Chondrocyte (in vitro differentiated cells): ENCODE results near the gene DYNLL1. TPM values are rescaled to one million over a fixed set of nuclear protein-coding genes. Genes with fewer than 3 reads are reported as not detected.
A peak's percentile ranks its signal among the peaks of the same experiment; 100 is the strongest.

Source experiments
- DNase-seq: peaks from one replicate; pipeline ENCODE4 v3.0.0; 2021; ENCODE audit warnings: mixed read lengths, low spot score
- H3K27ac Mint-ChIP-seq: one replicate; pipeline ENCODE4 v1.8.0; 2021; ENCODE audit warnings: mild to moderate bottlenecking, moderate library complexity, mixed read lengths; ENCODE audit not compliant: unreplicated experiment
- H3K27me3 Mint-ChIP-seq: 2 replicates; pipeline ENCODE4 v1.8.0; 2021; ENCODE audit warnings: low read depth, mixed read lengths
- H3K36me3 Mint-ChIP-seq: 2 replicates; pipeline ENCODE4 v1.8.0; 2021; ENCODE audit warnings: low read depth, mixed read lengths
- H3K4me1 Mint-ChIP-seq: 2 replicates; pipeline ENCODE4 v1.8.0; 2021; ENCODE audit warnings: low read depth, mild to moderate bottlenecking, mixed read lengths
- H3K4me3 Mint-ChIP-seq: one replicate; pipeline ENCODE4 v1.8.0; 2021; ENCODE audit warnings: mild to moderate bottlenecking, moderate library complexity, mixed read lengths; ENCODE audit not compliant: unreplicated experiment
- H3K9me3 Mint-ChIP-seq: 2 replicates; pipeline ENCODE4 v1.8.0; 2021; ENCODE audit warnings: low read depth, mixed read lengths
- total RNA-seq: library from RNA; stranded (reverse); gene quantifications from 3 replicates; pipeline ENCODE4 v1.2.1, GENCODE V29; 2021
- TF ChIP-seq, protein P1 (sequence below): fragments of 200-600 bp; sonication (generic); IDR thresholded peaks from 2 replicates; pipeline ENCODE4 v1.5.0; 2021; ENCODE audit warnings: antibody characterized with exemption, mild to moderate bottlenecking, moderate library complexity

The DYNLL1 gene
- total RNA-seq, 1 donor from 2014 or later: 322 TPM

DNA sequence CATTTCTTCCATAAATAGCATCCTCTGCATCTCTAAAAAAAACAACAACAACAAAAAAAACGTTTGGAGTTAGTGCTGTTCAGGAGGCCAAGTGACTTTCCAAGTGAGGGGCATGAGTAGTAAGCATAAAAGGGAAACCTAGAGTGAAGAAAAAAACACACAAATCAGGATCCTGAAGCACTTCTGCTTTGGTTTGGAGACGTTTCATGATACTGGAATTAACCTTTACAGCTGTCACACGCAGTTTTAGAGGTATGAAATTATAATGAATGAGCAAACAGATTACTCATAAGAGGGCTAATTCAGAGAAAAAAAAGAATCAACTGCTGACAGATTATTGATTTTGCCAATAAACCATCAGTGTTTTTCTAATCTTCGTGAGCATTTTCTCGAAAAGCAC, 30.2 kb upstream of the DYNLL1 start:
- DNase-seq: no peak
- Mint-ChIP-seq H3K4me1 (peaks cover 29% of the 10 kb centered on the region), H3K27ac (peak overlapping the region; percentile 9), H3K36me3 (peaks cover 12% of the 10 kb centered on the region), H3K4me3 (no peak overlapping the region), H3K9me3 (no peaks in the 10 kb centered on the region), H3K27me3 (no peaks in the 10 kb centered on the region)
- TF ChIP-seq, protein P1, sequence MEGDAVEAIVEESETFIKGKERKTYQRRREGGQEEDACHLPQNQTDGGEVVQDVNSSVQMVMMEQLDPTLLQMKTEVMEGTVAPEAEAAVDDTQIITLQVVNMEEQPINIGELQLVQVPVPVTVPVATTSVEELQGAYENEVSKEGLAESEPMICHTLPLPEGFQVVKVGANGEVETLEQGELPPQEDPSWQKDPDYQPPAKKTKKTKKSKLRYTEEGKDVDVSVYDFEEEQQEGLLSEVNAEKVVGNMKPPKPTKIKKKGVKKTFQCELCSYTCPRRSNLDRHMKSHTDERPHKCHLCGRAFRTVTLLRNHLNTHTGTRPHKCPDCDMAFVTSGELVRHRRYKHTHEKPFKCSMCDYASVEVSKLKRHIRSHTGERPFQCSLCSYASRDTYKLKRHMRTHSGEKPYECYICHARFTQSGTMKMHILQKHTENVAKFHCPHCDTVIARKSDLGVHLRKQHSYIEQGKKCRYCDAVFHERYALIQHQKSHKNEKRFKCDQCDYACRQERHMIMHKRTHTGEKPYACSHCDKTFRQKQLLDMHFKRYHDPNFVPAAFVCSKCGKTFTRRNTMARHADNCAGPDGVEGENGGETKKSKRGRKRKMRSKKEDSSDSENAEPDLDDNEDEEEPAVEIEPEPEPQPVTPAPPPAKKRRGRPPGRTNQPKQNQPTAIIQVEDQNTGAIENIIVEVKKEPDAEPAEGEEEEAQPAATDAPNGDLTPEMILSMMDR: no peak

DNA sequence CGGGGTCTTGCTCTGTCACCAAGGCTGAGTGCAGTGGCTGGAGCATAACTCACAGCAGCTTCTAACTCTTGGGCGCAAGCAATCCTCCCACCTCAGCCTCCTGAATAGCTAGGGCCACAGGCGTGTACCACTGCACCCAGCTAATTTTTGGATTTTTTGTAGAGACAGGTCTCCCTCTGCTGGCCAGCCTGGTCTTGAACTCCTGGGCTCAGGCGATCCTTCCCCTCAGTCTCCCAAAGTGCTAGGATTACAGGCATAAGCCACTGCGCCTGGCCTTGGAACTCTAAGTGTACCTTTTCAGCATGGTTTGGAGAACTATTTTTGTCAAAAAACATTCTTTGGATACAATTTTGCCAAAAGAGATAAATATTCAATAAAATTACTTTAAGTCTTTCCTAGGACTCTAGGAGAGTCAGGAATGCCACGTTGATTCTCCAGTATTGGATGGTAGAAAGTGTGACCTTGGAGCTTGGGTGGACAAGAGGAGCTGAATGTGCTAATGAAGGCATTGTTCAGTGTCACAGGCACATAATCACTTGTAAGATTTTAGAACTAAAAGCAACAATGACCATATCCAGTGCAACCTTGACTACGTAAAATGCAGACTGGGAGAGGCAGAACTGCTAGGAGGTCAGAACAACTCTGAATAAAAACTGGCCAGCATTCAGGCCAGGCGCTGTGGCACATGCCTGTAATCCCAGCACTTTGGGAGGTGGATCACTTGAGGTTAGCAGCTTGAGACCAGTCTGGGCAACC, 29.2 kb upstream of the DYNLL1 start:
- H3K27ac Mint-ChIP-seq: no peak overlapping the region
- no peaks in the 10 kb centered on the region for H3K9me3 Mint-ChIP-seq
- H3K4me3 Mint-ChIP-seq: no peak overlapping the region
- no peak for DNase-seq
- H3K27me3 Mint-ChIP-seq: no peaks in the 10 kb centered on the region
- H3K36me3 Mint-ChIP-seq: peaks cover 12% of the 10 kb centered on the region
- TF ChIP-seq, protein P1: peak; percentile 81
- peaks cover 35% of the 10 kb centered on the region for H3K4me1 Mint-ChIP-seq

DNA sequence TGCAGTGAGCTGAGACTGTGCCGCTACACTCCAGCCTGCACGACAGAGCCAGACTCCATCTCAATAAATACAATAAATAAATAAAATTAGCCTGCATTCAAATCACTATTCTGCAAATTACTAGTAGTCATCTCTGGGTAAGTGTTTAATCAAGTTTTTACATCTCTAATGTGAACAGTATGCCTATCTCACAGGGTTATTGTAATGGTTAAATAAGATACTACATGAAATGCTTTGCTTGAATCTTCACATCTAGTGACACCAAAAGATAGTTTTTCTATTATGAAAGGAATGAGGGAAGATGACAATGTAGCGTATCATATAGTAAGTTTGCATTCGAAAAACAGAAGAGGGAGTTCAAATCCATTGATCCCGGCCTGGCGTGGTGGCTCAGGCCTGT, 28.5 kb upstream of the DYNLL1 start:
- peaks cover 10% of the 10 kb centered on the region for H3K36me3 Mint-ChIP-seq
- no peaks in the 10 kb centered on the region for H3K9me3 Mint-ChIP-seq
- peak overlapping the region; percentile 97 for H3K27ac Mint-ChIP-seq
- H3K4me3 Mint-ChIP-seq: no peak overlapping the region
- no peaks in the 10 kb centered on the region for H3K27me3 Mint-ChIP-seq
- TF ChIP-seq, protein P1: no peak
- H3K4me1 Mint-ChIP-seq: peaks cover 35% of the 10 kb centered on the region
- DNase-seq: no peak

DNA sequence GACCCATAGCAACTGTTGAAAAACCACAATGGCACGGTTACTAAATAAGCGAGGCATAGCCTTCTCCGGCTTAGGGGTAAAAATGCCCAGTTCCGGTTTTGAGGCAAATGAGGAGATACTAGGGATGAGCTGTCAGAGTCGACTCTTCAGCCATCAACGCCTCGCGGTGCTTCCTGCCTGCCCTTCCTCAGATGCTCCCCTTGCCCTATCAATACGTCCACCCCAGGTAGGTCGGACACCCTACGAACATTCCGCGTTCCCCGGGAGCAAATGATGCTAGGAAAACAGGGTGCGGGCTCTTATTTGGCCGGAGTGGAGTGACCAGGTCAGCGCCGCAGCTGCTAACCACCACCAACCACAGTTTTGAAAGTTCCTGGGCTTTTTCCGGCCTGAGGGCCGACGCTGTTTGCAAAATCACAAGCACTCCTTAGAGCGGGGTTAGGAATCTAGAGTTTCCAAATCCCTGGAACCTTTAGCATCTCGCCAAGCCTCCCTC, 27.5 kb upstream of the DYNLL1 start:
- H3K4me1 Mint-ChIP-seq: peaks cover 39% of the 10 kb centered on the region
- no peaks in the 10 kb centered on the region for H3K27me3 Mint-ChIP-seq
- peaks cover 10% of the 10 kb centered on the region for H3K36me3 Mint-ChIP-seq
- peak overlapping the region; percentile 97 for H3K27ac Mint-ChIP-seq
- TF ChIP-seq, protein P1: no peak
- H3K4me3 Mint-ChIP-seq: peak overlapping the region; percentile 94
- no peaks in the 10 kb centered on the region for H3K9me3 Mint-ChIP-seq
- DNase-seq: no peak

DNA sequence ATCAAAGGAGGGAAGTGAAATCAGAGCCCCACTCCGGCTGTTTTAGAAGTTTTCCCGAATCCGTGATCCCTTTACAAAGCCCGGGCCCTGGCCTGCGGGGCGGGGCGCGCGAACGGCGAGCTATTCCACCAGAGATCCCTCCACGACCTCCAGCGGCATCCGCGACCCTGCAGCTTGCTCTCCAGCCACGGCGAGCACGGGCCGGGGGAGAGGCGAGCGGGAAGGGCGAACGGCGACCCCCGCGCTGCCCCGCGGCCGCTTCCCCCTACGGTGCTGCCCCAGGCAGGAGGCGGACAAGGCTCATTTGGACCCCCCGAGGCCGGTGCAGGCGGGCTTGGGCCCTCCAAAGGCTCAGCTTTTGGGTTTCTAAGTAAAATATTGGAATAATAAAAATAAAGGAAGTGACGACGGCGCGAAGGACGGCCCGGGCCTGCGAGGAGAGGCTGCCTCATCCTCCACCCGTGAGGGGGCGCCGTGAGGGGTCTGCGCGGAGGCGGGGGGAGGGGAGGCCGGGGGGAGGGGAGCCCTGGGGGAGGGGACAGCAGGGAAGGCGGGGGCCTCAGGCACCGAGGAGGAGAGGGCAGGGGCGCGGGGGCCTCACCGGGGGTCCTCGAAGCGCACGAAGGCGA, 27.0 kb upstream of the DYNLL1 start:
- Mint-ChIP-seq H3K36me3 (peaks cover 8% of the 10 kb centered on the region), H3K4me3 (peak overlapping the region; percentile 94), H3K27me3 (no peaks in the 10 kb centered on the region), H3K4me1 (peaks cover 43% of the 10 kb centered on the region), H3K27ac (peak overlapping the region; percentile 97), H3K9me3 (no peaks in the 10 kb centered on the region)
- TF ChIP-seq, protein P1: no peak
- no peak for DNase-seq
